DOHH2 (cell line): ENCODE data around the gene ADCY4.

Source experiments
- H3F3A ChIP-seq: fragments of 200-600 bp; sonication (generic), shearing (Covaris generic); 2 replicates; pipeline ENCODE4 v1.6.0; 2016; ENCODE audit warnings: antibody characterized with exemption, mild to moderate bottlenecking; ENCODE audit not compliant: control insufficient read depth, insufficient read depth
- H3K27ac ChIP-seq: fragments of 200-600 bp; sonication (generic); 2 replicates; pipeline ENCODE4 v1.5.1; 2014; ENCODE audit warnings: low read depth, mild to moderate bottlenecking, low read length, moderate library complexity
- H3K27me3 ChIP-seq: fragments of 200-600 bp; sonication (generic); 2 replicates; pipeline ENCODE4 v1.6.1; 2014; ENCODE audit warnings: mild to moderate bottlenecking, low read length, mixed read lengths; ENCODE audit not compliant: control insufficient read depth
- H3K36me3 ChIP-seq: fragments of 200-600 bp; sonication (generic); 2 replicates; pipeline ENCODE4 v1.6.1; 2014; ENCODE audit warnings: mild to moderate bottlenecking, low read length, moderate library complexity, mixed read lengths; ENCODE audit not compliant: control insufficient read depth
- H3K4me1 ChIP-seq: fragments of 200-600 bp; sonication (generic); 2 replicates; pipeline ENCODE4 v1.6.1; 2014; ENCODE audit warnings: mild to moderate bottlenecking, low read length, mixed read lengths; ENCODE audit not compliant: control insufficient read depth
- H3K4me2 ChIP-seq: fragments of 200-600 bp; sonication (generic); 2 replicates; pipeline ENCODE4 v1.6.0; 2014; ENCODE audit warnings: mild to moderate bottlenecking, low read length, moderate library complexity
- H3K4me3 ChIP-seq: fragments of 200-600 bp; sonication (generic); 2 replicates; pipeline ENCODE4 v1.5.1; 2014; ENCODE audit warnings: mild to moderate bottlenecking, low read length, mixed read lengths
- H3K79me2 ChIP-seq: fragments of 200-600 bp; sonication (generic); 2 replicates; pipeline ENCODE4 v1.6.1; 2014; ENCODE audit warnings: mild to moderate bottlenecking, low read length, mixed read lengths; ENCODE audit not compliant: control insufficient read depth
- H3K9me2 ChIP-seq: fragments of 200-600 bp; sonication (generic); replicated peaks from 2 replicates; pipeline ENCODE4 v1.6.1; 2014; ENCODE audit warnings: mild to moderate bottlenecking, low read length, mixed read lengths; ENCODE audit not compliant: control insufficient read depth
- H3K9me3 ChIP-seq: fragments of 200-600 bp; sonication (generic); 2 replicates; pipeline ENCODE4 v1.6.1; 2014; ENCODE audit warnings: antibody characterized with exemption, low read length, mixed read lengths; ENCODE audit not compliant: control insufficient read depth, insufficient read depth
- H4K20me1 ChIP-seq: fragments of 200-600 bp; sonication (generic); 2 replicates; pipeline ENCODE4 v1.6.0; 2014; ENCODE audit warnings: low read depth, mild to moderate bottlenecking, antibody characterized with exemption, low read length, moderate library complexity; ENCODE audit not compliant: control insufficient read depth, insufficient read depth
- EZH2phosphoT487 ChIP-seq: fragments of 200-600 bp; sonication (generic); IDR thresholded peaks from 2 replicates; pipeline ENCODE4 v1.6.1; 2017; ENCODE audit warnings: borderline replicate concordance, mild to moderate bottlenecking, antibody characterized with exemption, low read length, moderate library complexity, mixed read lengths
- TF ChIP-seq, protein P1 (sequence below): fragments of 200-600 bp; sonication (generic); IDR thresholded peaks from one replicate; pipeline ENCODE4 v1.5.1; 2014; ENCODE audit warnings: antibody characterized with exemption, mild to moderate bottlenecking, low read depth, low read length; ENCODE audit not compliant: poor library complexity, severe bottlenecking

Gene ADCY4

GRCh38 chr14:24311837-24312615 lies 22.8 kb downstream of the ADCY4 start:
- peaks cover 5% of the 10 kb centered on the region; the same call in 1 of the 2 replicates for H3F3A ChIP-seq
- peak overlapping the region; percentile 61 for H3K4me2 ChIP-seq
- peak overlapping the region; percentile 50 for H3K4me3 ChIP-seq

GRCh38 chr14:24310646-24311604 lies 23.9 kb downstream of the ADCY4 start, which contains the start of gene LTB4R:
Gene LTB4R (plus strand): TSS chr14:24311502. CDS start chr14:24315652, 4,150 bp downstream.
- Histone ChIP-seq H3K79me2 (0 out of 2 replicates have a peak, but pooled peaks cover 2% of the 10 kb centered on the region), H4K20me1 (no peaks in the 10 kb centered on the region), H3K4me2 (peak within 1 kb of the TSS; percentile 61), H3K27ac (peak within 1 kb of the TSS; percentile 28), H3F3A (peaks cover 10% of the 10 kb centered on the region; the same call in 1 of the 2 replicates), H3K27me3 (no peaks in the 10 kb centered on the region), H3K9me3 (no peaks in the 10 kb centered on the region), H3K9me2 (no peaks in the 10 kb centered on the region), H3K4me3 (peak within 1 kb of the TSS; percentile 50), H3K36me3 (peaks cover 62% of the 10 kb centered on the region), H3K4me1 (peaks cover 44% of the 10 kb centered on the region)
- TF ChIP-seq, protein P1, sequence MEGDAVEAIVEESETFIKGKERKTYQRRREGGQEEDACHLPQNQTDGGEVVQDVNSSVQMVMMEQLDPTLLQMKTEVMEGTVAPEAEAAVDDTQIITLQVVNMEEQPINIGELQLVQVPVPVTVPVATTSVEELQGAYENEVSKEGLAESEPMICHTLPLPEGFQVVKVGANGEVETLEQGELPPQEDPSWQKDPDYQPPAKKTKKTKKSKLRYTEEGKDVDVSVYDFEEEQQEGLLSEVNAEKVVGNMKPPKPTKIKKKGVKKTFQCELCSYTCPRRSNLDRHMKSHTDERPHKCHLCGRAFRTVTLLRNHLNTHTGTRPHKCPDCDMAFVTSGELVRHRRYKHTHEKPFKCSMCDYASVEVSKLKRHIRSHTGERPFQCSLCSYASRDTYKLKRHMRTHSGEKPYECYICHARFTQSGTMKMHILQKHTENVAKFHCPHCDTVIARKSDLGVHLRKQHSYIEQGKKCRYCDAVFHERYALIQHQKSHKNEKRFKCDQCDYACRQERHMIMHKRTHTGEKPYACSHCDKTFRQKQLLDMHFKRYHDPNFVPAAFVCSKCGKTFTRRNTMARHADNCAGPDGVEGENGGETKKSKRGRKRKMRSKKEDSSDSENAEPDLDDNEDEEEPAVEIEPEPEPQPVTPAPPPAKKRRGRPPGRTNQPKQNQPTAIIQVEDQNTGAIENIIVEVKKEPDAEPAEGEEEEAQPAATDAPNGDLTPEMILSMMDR = no peak

More at GRCh38 chr14:24311837-24312615, 22.8 kb downstream of the ADCY4 start:
- H3K9me3 ChIP-seq = no peaks in the 10 kb centered on the region
- 0 out of 2 replicates have a peak, but pooled peaks cover 2% of the 10 kb centered on the region for H3K79me2 ChIP-seq
- H4K20me1 ChIP-seq = no peaks in the 10 kb centered on the region
- H3K36me3 ChIP-seq = peaks cover 52% of the 10 kb centered on the region
- no peaks in the 10 kb centered on the region for H3K9me2 ChIP-seq
- peaks cover 44% of the 10 kb centered on the region for H3K4me1 ChIP-seq
- TF ChIP-seq, protein P1 = no peak
- no peak for TF ChIP-seq EZH2phosphoT487
- H3K27me3 ChIP-seq = no peaks in the 10 kb centered on the region
- peak overlapping the region; percentile 28 for H3K27ac ChIP-seq

DNA sequence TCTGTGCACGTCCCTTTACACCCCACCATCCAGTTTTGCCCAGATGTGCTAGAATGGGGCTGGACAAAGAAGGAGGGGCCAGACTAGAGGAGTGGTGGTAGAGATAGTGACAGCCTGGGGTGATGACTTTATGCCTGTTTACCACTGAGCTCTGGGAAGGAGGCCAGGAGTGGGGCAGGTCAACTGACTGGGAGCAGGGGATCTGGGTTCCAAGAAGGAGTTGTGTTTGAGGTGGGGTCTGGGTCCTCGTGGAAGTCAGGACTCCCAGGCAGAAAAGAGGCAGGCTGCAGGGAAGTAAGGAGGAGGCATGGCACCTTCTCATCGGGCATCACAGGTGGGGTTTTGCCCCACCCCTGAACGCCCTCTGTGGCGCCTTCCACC lies 24.6 kb downstream of the ADCY4 start:
- H3K79me2 ChIP-seq = 0 out of 2 replicates have a peak, but pooled peaks cover 2% of the 10 kb centered on the region
- peak overlapping the region; percentile 61 for H3K4me2 ChIP-seq
- TF ChIP-seq, protein P1 = no peak
- no peak for TF ChIP-seq EZH2phosphoT487
- H3F3A ChIP-seq = peaks cover 10% of the 10 kb centered on the region; the same call in 1 of the 2 replicates
- H3K4me1 ChIP-seq = peaks cover 44% of the 10 kb centered on the region
- H3K9me2 ChIP-seq = no peaks in the 10 kb centered on the region
- H3K27me3 ChIP-seq = no peaks in the 10 kb centered on the region
- no peaks in the 10 kb centered on the region for H3K9me3 ChIP-seq
- H3K27ac ChIP-seq = no peak overlapping the region
- H3K36me3 ChIP-seq = peaks cover 69% of the 10 kb centered on the region
- H3K4me3 ChIP-seq = peak overlapping the region; percentile 50
- H4K20me1 ChIP-seq = no peaks in the 10 kb centered on the region
